ENCODE data around the gene TMEM222.

- TF ChIP-seq CTCF (conservative IDR thresholded peaks at IDR 0.05; ENCODE audit: low read depth, low read length), result no peak
- TF ChIP-seq EZH2phosphoT487 (IDR thresholded peaks at IDR 0.05; ENCODE audit: borderline replicate concordance, low read length), result no peak
- TF ChIP-seq EZH2 (IDR thresholded peaks at IDR 0.05; ENCODE audit: low read length, unreplicated experiment), result no peak
Observed at GRCh38 chr1:27346357-27346756, 24.4 kb downstream of the TMEM222 start.

Measured in PC-3 (cell line).